Measurements from ENCODE around the gene NSUN7.

- TF ChIP-seq CTCF (IDR thresholded peaks at IDR 0.05; ENCODE audit: low read depth, low read length, poor library complexity, severe bottlenecking) (no peak), EZH2phosphoT487 (IDR thresholded peaks at IDR 0.05; ENCODE audit: borderline replicate concordance, low read length) (no peak)
Measured at GRCh38 chr4:40848251-40848650, 98.5 kb downstream of the NSUN7 start.
